ENCODE data around the gene DRD3. TPM values are rescaled to one million over a fixed set of nuclear protein-coding genes. Genes with fewer than 3 reads are reported as not detected.

The DRD3 gene
- total and polyA plus RNA-seq, 2 experiments from 2014 or later: 0.21 to 0.65 TPM

DNA sequence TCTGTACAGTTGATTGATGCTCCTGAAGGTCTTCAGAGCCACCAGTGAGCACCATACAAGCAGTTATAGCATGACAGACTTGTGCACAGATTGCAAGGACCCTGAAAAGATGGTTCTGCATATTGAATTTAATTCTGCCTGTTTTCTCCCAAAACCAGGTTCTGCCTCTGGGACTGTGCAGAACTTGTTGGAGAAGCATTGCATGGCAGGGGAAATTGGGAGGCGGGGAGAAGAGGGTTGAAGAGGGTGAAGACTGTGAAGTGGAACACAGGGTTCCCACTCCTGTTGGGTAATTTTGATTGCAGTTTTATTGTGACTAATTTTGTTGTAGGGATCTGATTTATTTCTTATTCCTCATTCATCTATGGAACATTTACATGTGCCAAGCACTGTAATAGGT, 48.2 kb upstream of the DRD3 start (continued):
- TF ChIP-seq, protein P1, sequence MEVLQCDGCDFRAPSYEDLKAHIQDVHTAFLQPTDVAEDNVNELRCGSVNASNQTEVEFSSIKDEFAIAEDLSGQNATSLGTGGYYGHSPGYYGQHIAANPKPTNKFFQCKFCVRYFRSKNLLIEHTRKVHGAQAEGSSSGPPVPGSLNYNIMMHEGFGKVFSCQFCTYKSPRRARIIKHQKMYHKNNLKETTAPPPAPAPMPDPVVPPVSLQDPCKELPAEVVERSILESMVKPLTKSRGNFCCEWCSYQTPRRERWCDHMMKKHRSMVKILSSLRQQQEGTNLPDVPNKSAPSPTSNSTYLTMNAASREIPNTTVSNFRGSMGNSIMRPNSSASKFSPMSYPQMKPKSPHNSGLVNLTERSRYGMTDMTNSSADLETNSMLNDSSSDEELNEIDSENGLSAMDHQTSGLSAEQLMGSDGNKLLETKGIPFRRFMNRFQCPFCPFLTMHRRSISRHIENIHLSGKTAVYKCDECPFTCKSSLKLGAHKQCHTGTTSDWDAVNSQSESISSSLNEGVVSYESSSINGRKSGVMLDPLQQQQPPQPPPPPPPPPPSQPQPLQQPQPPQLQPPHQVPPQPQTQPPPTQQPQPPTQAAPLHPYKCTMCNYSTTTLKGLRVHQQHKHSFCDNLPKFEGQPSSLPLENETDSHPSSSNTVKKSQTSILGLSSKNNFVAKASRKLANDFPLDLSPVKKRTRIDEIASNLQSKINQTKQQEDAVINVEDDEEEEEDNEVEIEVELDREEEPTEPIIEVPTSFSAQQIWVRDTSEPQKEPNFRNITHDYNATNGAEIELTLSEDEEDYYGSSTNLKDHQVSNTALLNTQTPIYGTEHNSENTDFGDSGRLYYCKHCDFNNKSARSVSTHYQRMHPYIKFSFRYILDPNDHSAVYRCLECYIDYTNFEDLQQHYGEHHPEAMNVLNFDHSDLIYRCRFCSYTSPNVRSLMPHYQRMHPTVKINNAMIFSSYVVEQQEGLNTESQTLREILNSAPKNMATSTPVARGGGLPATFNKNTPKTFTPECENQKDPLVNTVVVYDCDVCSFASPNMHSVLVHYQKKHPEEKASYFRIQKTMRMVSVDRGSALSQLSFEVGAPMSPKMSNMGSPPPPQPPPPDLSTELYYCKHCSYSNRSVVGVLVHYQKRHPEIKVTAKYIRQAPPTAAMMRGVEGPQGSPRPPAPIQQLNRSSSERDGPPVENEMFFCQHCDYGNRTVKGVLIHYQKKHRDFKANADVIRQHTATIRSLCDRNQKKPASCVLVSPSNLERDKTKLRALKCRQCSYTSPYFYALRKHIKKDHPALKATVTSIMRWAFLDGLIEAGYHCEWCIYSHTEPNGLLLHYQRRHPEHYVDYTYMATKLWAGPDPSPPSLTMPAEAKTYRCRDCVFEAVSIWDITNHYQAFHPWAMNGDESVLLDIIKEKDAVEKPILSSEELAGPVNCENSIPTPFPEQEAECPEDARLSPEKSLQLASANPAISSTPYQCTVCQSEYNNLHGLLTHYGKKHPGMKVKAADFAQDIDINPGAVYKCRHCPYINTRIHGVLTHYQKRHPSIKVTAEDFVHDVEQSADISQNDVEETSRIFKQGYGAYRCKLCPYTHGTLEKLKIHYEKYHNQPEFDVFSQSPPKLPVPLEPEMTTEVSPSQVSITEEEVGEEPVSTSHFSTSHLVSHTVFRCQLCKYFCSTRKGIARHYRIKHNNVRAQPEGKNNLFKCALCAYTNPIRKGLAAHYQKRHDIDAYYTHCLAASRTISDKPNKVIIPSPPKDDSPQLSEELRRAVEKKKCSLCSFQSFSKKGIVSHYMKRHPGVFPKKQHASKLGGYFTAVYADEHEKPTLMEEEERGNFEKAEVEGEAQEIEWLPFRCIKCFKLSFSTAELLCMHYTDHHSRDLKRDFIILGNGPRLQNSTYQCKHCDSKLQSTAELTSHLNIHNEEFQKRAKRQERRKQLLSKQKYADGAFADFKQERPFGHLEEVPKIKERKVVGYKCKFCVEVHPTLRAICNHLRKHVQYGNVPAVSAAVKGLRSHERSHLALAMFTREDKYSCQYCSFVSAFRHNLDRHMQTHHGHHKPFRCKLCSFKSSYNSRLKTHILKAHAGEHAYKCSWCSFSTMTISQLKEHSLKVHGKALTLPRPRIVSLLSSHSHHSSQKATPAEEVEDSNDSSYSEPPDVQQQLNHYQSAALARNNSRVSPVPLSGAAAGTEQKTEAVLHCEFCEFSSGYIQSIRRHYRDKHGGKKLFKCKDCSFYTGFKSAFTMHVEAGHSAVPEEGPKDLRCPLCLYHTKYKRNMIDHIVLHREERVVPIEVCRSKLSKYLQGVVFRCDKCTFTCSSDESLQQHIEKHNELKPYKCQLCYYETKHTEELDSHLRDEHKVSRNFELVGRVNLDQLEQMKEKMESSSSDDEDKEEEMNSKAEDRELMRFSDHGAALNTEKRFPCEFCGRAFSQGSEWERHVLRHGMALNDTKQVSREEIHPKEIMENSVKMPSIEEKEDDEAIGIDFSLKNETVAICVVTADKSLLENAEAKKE (CRISPR knock-in tag; IDR thresholded peaks at IDR 0.05): no peak
- TF ChIP-seq EZH2 (IDR thresholded peaks at IDR 0.05; ENCODE audit: low read depth, unreplicated experiment) (no peak), EZH2phosphoT487 (IDR thresholded peaks at IDR 0.05; ENCODE audit: unreplicated experiment) (no peak), CREB1 (CRISPR knock-in tag; IDR thresholded peaks at IDR 0.05; ENCODE audit: low read depth) (no peak)

DNA sequence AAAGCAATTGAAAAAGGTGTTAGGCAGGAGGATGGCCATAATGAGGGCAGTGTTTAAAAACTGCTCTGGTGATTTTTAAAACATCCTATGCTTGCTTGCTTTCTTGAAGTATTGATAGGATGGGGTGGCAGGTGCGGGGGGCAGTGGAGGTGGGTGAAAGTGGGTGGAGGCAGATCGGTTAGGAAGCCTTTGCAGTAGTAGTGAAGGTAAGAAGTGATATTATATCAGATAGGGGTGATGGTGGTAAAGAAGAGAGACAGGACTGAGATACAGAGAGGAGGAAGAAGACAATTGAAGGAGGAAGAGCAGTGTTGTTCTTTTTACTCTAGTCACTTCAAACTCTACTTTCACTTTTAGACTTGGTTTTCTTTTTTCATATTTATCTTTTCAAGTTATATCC, 47.5 kb upstream of the DRD3 start:
- H4K20me1 ChIP-seq (replicated peaks; ENCODE audit: insufficient read depth): no peaks in the 10 kb centered on the region
- no peak overlapping the region for H3K4me3 Mint-ChIP-seq
- peaks cover 6% of the 10 kb centered on the region; the same call in 1 of the 2 replicates for H3K36me3 ChIP-seq (ENCODE audit: insufficient read depth)
- H3K27me3 ChIP-seq (ENCODE audit: insufficient read depth): no peaks in the 10 kb centered on the region
- no peak overlapping the region for H3K27ac ChIP-seq (ENCODE audit: low read depth)
- H3K79me2 ChIP-seq (replicated peaks; ENCODE audit: insufficient read depth): no peaks in the 10 kb centered on the region
- H3K9me2 ChIP-seq (ENCODE audit: insufficient read depth): peaks cover 3% of the 10 kb centered on the region; the same call in 1 of the 2 replicates
- H3F3A ChIP-seq (replicated peaks; ENCODE audit: low read depth): no peaks in the 10 kb centered on the region
- H3K36me3 Mint-ChIP-seq (ENCODE audit: low read depth): peaks cover 19% of the 10 kb centered on the region
- H3K4me2 ChIP-seq: no peak overlapping the region
- no peak for ATAC-seq
- no peak overlapping the region for H3K4me3 ChIP-seq
- peaks cover 22% of the 10 kb centered on the region for H3K9me3 Mint-ChIP-seq
- H3K27me3 Mint-ChIP-seq (ENCODE audit: insufficient read depth, low read depth, poor library complexity): peaks cover 1% of the 10 kb centered on the region
- no peak overlapping the region for H2AFZ ChIP-seq
- peaks cover 4% of the 10 kb centered on the region; the same call in 2 of the 3 replicates for H3K4me1 Mint-ChIP-seq
- DNase-seq (ENCODE audit: low spot score): no peak
- no peaks in the 10 kb centered on the region for H3K4me1 ChIP-seq (ENCODE audit: insufficient read depth)
- H3K27ac Mint-ChIP-seq: no peak overlapping the region
- no peak for TF ChIP-seq ZNF331 (CRISPR knock-in tag; IDR thresholded peaks at IDR 0.05; ENCODE audit: low read depth)
- no peak for TF ChIP-seq ZNF114 (CRISPR knock-in tag; IDR thresholded peaks at IDR 0.05)
- no peak for TF ChIP-seq EZH2 (IDR thresholded peaks at IDR 0.05; ENCODE audit: low read depth, unreplicated experiment)
- TF ChIP-seq, protein P2, sequence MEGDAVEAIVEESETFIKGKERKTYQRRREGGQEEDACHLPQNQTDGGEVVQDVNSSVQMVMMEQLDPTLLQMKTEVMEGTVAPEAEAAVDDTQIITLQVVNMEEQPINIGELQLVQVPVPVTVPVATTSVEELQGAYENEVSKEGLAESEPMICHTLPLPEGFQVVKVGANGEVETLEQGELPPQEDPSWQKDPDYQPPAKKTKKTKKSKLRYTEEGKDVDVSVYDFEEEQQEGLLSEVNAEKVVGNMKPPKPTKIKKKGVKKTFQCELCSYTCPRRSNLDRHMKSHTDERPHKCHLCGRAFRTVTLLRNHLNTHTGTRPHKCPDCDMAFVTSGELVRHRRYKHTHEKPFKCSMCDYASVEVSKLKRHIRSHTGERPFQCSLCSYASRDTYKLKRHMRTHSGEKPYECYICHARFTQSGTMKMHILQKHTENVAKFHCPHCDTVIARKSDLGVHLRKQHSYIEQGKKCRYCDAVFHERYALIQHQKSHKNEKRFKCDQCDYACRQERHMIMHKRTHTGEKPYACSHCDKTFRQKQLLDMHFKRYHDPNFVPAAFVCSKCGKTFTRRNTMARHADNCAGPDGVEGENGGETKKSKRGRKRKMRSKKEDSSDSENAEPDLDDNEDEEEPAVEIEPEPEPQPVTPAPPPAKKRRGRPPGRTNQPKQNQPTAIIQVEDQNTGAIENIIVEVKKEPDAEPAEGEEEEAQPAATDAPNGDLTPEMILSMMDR (conservative IDR thresholded peaks at IDR 0.05; ENCODE audit: low read depth in 2 of 2): no peak
- no peak for TF ChIP-seq NANOG (IDR thresholded peaks at IDR 0.05; ENCODE audit: borderline replicate concordance)
- TF ChIP-seq, protein P1 (CRISPR knock-in tag; IDR thresholded peaks at IDR 0.05): no peak
